Measurements from ENCODE around the gene AAGAB.

Gene AAGAB

GRCh38 chr15:67196222-67196621 lies 58.2 kb downstream of the AAGAB start:
- TF ChIP-seq MYC (IDR thresholded peaks at IDR 0.05; ENCODE audit: low read depth, low read length) (no peak), MAX (IDR thresholded peaks at IDR 0.05; ENCODE audit: low read depth, low read length) (no peak), POLR2A (IDR thresholded peaks at IDR 0.05; ENCODE audit: extremely low read depth, insufficient read length) (no peak)
- TF ChIP-seq, protein P1, sequence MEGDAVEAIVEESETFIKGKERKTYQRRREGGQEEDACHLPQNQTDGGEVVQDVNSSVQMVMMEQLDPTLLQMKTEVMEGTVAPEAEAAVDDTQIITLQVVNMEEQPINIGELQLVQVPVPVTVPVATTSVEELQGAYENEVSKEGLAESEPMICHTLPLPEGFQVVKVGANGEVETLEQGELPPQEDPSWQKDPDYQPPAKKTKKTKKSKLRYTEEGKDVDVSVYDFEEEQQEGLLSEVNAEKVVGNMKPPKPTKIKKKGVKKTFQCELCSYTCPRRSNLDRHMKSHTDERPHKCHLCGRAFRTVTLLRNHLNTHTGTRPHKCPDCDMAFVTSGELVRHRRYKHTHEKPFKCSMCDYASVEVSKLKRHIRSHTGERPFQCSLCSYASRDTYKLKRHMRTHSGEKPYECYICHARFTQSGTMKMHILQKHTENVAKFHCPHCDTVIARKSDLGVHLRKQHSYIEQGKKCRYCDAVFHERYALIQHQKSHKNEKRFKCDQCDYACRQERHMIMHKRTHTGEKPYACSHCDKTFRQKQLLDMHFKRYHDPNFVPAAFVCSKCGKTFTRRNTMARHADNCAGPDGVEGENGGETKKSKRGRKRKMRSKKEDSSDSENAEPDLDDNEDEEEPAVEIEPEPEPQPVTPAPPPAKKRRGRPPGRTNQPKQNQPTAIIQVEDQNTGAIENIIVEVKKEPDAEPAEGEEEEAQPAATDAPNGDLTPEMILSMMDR (IDR thresholded peaks at IDR 0.05; ENCODE audit: low read depth, low read length) = no peak
- H3K4me3 ChIP-seq (ENCODE audit: low read depth, low read length) = no peak overlapping the region
- no peak for DNase-seq (ENCODE audit: low read depth)

GRCh38 chr15:67195305-67195704 lies 59.2 kb downstream of the AAGAB start:
- no peak for DNase-seq (ENCODE audit: low read depth)
- no peak overlapping the region for H3K4me3 ChIP-seq (ENCODE audit: low read depth, low read length)
- TF ChIP-seq MAX (IDR thresholded peaks at IDR 0.05; ENCODE audit: low read depth, low read length) (no peak), MYC (IDR thresholded peaks at IDR 0.05; ENCODE audit: low read depth, low read length) (no peak), POLR2A (IDR thresholded peaks at IDR 0.05; ENCODE audit: extremely low read depth, insufficient read length) (no peak)
- TF ChIP-seq, protein P1 (IDR thresholded peaks at IDR 0.05; ENCODE audit: low read depth, low read length) = no peak

- TF ChIP-seq POLR2A (IDR thresholded peaks at IDR 0.05; ENCODE audit: extremely low read depth, insufficient read length) (no peak), MYC (IDR thresholded peaks at IDR 0.05; ENCODE audit: low read depth, low read length) (no peak), MAX (IDR thresholded peaks at IDR 0.05; ENCODE audit: low read depth, low read length) (no peak)
- TF ChIP-seq, protein P1 (IDR thresholded peaks at IDR 0.05; ENCODE audit: low read depth, low read length) = no peak
- H3K4me3 ChIP-seq (ENCODE audit: low read depth, low read length) = no peak overlapping the region
- DNase-seq (ENCODE audit: low read depth) = no peak
Measured at GRCh38 chr15:67194171-67195114, 60.0 kb downstream of the AAGAB start.

- TF ChIP-seq MAX (IDR thresholded peaks at IDR 0.05; ENCODE audit: low read depth, low read length) (no peak), MYC (IDR thresholded peaks at IDR 0.05; ENCODE audit: low read depth, low read length) (no peak), POLR2A (IDR thresholded peaks at IDR 0.05; ENCODE audit: extremely low read depth, insufficient read length) (no peak)
- TF ChIP-seq, protein P1 (IDR thresholded peaks at IDR 0.05; ENCODE audit: low read depth, low read length) = no peak
- no peak overlapping the region for H3K4me3 ChIP-seq (ENCODE audit: low read depth, low read length)
- DNase-seq (ENCODE audit: low read depth) = no peak
Measured at GRCh38 chr15:67193223-67193990, 61.1 kb downstream of the AAGAB start.

DNA sequence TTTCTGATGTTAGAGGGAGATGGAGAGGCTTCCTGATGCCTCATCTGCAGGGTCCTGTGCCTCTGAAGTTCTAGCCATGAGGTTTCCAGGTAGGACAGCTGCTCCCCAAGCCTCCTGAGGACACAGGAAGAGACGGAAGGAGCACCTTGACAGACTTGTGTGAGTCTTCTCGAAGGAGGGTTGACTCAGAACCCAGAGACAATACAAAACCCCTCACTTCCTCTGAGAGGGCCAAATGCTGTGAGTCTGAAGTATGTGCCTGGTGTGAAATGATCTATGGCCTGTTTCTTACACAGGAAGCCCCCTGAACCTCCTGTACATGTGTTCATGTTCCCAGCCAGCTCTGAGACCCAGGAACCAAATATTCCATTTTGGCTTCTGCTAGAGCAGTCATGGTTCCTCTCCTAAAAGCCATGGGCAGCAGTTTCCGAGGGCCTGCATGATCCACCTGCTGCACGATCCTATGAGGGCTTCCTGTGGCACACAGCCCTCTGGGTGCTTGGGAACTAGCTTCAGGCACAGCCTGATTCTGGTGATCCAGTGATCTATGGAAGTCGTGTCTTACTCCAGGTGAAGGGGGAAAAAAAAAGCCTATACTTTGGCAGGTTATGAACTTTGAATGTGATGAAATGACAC lies 62.2 kb downstream of the AAGAB start:
- DNase-seq (ENCODE audit: low read depth) = no peak
- TF ChIP-seq MAX (IDR thresholded peaks at IDR 0.05; ENCODE audit: low read depth, low read length) (no peak), MYC (IDR thresholded peaks at IDR 0.05; ENCODE audit: low read depth, low read length) (no peak), POLR2A (IDR thresholded peaks at IDR 0.05; ENCODE audit: extremely low read depth, insufficient read length) (no peak)
- TF ChIP-seq, protein P1 (IDR thresholded peaks at IDR 0.05; ENCODE audit: low read depth, low read length) = no peak

More for the DNA sequence above, 62.2 kb downstream of the AAGAB start:
- no peak overlapping the region for H3K4me3 ChIP-seq (ENCODE audit: low read depth, low read length)
